Osteoblast (primary cell): Measurements from ENCODE around the gene HGFAC. TPM values are rescaled to one million over a fixed set of nuclear protein-coding genes. Genes with fewer than 3 reads are reported as not detected.
A peak's percentile ranks its signal among the peaks of the same experiment; 100 is the strongest.

Experiments used
- DNase-seq: peaks from one replicate; pipeline ENCODE4 v3.0.0; 2011; ENCODE audit warnings: low spot score, mixed read lengths; ENCODE audit not compliant: insufficient read length; ENCODE audit errors: missing footprints
- H2AFZ ChIP-seq: 2 replicates; pipeline ENCODE4 v1.6.0; 2011; ENCODE audit warnings: mild to moderate bottlenecking, low read length
- H3K27ac ChIP-seq: 2 replicates; pipeline ENCODE4 v1.5.1; 2011; ENCODE audit warnings: mild to moderate bottlenecking, low read depth, low read length, moderate library complexity
- H3K27me3 ChIP-seq: 2 replicates; pipeline ENCODE4 v1.6.0; 2012; ENCODE audit warnings: mild to moderate bottlenecking, control low read depth, inconsistent platforms, low read length, moderate library complexity; ENCODE audit not compliant: insufficient read depth
- H3K36me3 ChIP-seq: 2 replicates; pipeline ENCODE4 v1.5.1; 2011; ENCODE audit warnings: mild to moderate bottlenecking, low read length, control low read depth, moderate library complexity; ENCODE audit not compliant: insufficient read depth
- H3K4me1 ChIP-seq: 2 replicates; pipeline ENCODE4 v1.5.1; 2011; ENCODE audit warnings: mild to moderate bottlenecking, low read length, control low read depth, moderate library complexity; ENCODE audit not compliant: insufficient read depth
- H3K4me2 ChIP-seq: 2 replicates; pipeline ENCODE4 v1.6.0; 2011; ENCODE audit warnings: mild to moderate bottlenecking, low read length; ENCODE audit not compliant: insufficient read depth
- H3K4me3 ChIP-seq: fragments of 200-600 bp; sonication (generic); 3 replicates; pipeline ENCODE4 v1.5.1; 2012; ENCODE audit warnings: mild to moderate bottlenecking, low read length, inconsistent platforms; ENCODE audit not compliant: insufficient read depth
- H3K79me2 ChIP-seq: 2 replicates; pipeline ENCODE4 v1.6.0; 2012; ENCODE audit warnings: mild to moderate bottlenecking, low read length, control low read depth, inconsistent platforms; ENCODE audit not compliant: insufficient read depth
- H3K9me3 ChIP-seq: 2 replicates; pipeline ENCODE4 v1.5.1; 2011; ENCODE audit warnings: low read depth, low read length, control low read depth
- H4K20me1 ChIP-seq: 2 replicates; pipeline ENCODE4 v1.6.0; 2012; ENCODE audit warnings: mild to moderate bottlenecking, low read length, control low read depth; ENCODE audit not compliant: insufficient read depth
- total RNA-seq: library from RNA; depleted of rRNA; stranded (reverse); fragments of >200 nt; gene quantifications from 2 replicates; pipeline ENCODE4 v1.2.3, GENCODE V29; 2012
- TF ChIP-seq, protein P1 (sequence below): IDR thresholded peaks from 2 replicates; pipeline ENCODE4 v1.5.1; 2011; ENCODE audit warnings: mild to moderate bottlenecking, low read depth, low read length, moderate library complexity; ENCODE audit errors: extremely low read depth

The HGFAC gene
- total RNA-seq, 1 donor: not detected

GRCh38 chr4:3417448-3417847, 24.3 kb upstream of the HGFAC start:
- Histone ChIP-seq H2AFZ (no peak overlapping the region), H3K9me3 (no peaks in the 10 kb centered on the region), H3K4me1 (no peaks in the 10 kb centered on the region), H3K36me3 (no peaks in the 10 kb centered on the region), H3K27ac (no peak overlapping the region), H3K4me3 (no peak overlapping the region), H3K79me2 (no peaks in the 10 kb centered on the region), H3K27me3 (no peaks in the 10 kb centered on the region), H4K20me1 (peaks cover 7% of the 10 kb centered on the region), H3K4me2 (no peak overlapping the region)
- TF ChIP-seq, protein P1, sequence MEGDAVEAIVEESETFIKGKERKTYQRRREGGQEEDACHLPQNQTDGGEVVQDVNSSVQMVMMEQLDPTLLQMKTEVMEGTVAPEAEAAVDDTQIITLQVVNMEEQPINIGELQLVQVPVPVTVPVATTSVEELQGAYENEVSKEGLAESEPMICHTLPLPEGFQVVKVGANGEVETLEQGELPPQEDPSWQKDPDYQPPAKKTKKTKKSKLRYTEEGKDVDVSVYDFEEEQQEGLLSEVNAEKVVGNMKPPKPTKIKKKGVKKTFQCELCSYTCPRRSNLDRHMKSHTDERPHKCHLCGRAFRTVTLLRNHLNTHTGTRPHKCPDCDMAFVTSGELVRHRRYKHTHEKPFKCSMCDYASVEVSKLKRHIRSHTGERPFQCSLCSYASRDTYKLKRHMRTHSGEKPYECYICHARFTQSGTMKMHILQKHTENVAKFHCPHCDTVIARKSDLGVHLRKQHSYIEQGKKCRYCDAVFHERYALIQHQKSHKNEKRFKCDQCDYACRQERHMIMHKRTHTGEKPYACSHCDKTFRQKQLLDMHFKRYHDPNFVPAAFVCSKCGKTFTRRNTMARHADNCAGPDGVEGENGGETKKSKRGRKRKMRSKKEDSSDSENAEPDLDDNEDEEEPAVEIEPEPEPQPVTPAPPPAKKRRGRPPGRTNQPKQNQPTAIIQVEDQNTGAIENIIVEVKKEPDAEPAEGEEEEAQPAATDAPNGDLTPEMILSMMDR: no peak
- peak; percentile 65 for DNase-seq

- TF ChIP-seq, protein P1: no peak
- Histone ChIP-seq H3K36me3 (no peaks in the 10 kb centered on the region), H3K4me2 (no peak overlapping the region), H3K27ac (no peak overlapping the region), H3K27me3 (no peaks in the 10 kb centered on the region), H2AFZ (no peak overlapping the region), H3K4me1 (no peaks in the 10 kb centered on the region), H4K20me1 (peaks cover 6% of the 10 kb centered on the region), H3K9me3 (no peaks in the 10 kb centered on the region), H3K4me3 (no peak overlapping the region), H3K79me2 (no peaks in the 10 kb centered on the region)
- peak; percentile 83 for DNase-seq
These were observed 23.6 kb upstream of the HGFAC start for GRCh38 chr4:3418029-3418762.

GRCh38 chr4:3419836-3420605, 21.7 kb upstream of the HGFAC start:
- Histone ChIP-seq H3K79me2 (no peaks in the 10 kb centered on the region), H4K20me1 (no peaks in the 10 kb centered on the region), H3K4me3 (no peak overlapping the region), H2AFZ (no peak overlapping the region), H3K36me3 (no peaks in the 10 kb centered on the region), H3K4me2 (no peak overlapping the region), H3K9me3 (no peaks in the 10 kb centered on the region), H3K27me3 (no peaks in the 10 kb centered on the region), H3K27ac (no peak overlapping the region), H3K4me1 (no peaks in the 10 kb centered on the region)
- TF ChIP-seq, protein P1: no peak
- DNase-seq: peak; percentile 80

- Histone ChIP-seq H3K4me1 (no peaks in the 10 kb centered on the region), H3K9me3 (no peaks in the 10 kb centered on the region), H3K27me3 (no peaks in the 10 kb centered on the region), H3K27ac (no peak overlapping the region), H3K36me3 (no peaks in the 10 kb centered on the region), H3K4me3 (no peak overlapping the region), H3K4me2 (no peak overlapping the region), H2AFZ (no peak overlapping the region), H3K79me2 (no peaks in the 10 kb centered on the region), H4K20me1 (no peaks in the 10 kb centered on the region)
- peak; percentile 85 for DNase-seq
- TF ChIP-seq, protein P1: no peak
These were observed 21.2 kb upstream of the HGFAC start for GRCh38 chr4:3420606-3420955.
